ACHN (cell line): Measurements from ENCODE around the gene SLC34A1.

ENCODE experiments used
- DNase-seq: peaks from one replicate; pipeline ENCODE4 v3.0.0-alpha.2; 2015
- in situ Hi-C: cut with HindIII; loops from 2 replicates; pipeline ENCODE4 v1.10.0; 2017; ENCODE audit warnings: low sequenced_read_pairs, low pct_ligation_motif_present, low pct_unique_long_range_greater_than_20kb

The SLC34A1 gene

DNA sequence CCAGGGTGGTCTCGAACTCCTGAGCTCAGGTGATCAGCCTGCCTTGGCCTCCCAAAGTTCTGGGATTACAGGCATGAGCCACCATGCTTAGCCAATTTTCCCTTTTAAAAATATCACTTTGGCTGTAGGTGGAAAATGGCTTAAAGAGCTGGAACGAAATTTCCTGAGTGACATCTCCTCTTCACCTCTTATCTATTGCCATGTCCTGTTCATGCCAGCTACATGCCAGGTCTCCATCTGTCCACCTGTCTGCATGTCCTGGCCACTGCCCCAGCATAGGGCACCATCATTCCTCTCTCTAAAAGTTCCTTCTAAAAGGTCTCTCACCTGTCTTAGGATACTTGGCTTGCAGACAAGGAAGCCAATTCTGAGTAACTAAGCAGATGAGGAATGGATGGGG is 39.4 kb downstream of the SLC34A1 start:
- no peak for DNase-seq
- in situ Hi-C loops, result no loop called here

DNA sequence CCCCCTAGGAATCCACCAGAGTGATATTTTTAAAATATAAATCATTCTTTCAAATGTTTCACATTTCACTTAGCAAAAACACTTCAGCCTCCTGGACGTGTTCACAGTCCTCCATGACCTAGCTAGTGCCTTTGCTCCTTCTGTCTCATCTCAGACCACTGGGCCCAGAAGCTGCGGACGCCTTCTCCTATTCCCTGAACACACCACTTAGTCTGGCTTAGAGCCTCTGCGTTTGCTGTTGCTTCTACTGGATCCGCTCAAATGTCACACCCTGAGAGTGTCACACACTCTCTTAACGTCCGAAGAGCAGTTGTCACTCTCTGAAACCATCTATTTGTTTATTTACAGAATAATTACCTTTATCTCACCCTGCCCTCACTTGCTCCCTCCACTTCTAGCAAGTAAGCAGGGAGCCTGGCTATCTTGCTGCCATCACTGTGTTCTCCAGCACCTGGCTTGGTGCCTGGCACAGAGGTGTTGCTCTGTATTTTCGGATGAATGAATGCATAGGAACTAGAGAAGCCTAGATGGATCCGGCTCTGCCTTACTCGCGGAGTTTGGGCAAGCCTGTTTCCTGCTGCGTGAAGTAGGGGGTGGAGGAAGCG is 41.1 kb downstream of the SLC34A1 start:
- in situ Hi-C loops, result no loop called here
- DNase-seq, result no peak

DNA sequence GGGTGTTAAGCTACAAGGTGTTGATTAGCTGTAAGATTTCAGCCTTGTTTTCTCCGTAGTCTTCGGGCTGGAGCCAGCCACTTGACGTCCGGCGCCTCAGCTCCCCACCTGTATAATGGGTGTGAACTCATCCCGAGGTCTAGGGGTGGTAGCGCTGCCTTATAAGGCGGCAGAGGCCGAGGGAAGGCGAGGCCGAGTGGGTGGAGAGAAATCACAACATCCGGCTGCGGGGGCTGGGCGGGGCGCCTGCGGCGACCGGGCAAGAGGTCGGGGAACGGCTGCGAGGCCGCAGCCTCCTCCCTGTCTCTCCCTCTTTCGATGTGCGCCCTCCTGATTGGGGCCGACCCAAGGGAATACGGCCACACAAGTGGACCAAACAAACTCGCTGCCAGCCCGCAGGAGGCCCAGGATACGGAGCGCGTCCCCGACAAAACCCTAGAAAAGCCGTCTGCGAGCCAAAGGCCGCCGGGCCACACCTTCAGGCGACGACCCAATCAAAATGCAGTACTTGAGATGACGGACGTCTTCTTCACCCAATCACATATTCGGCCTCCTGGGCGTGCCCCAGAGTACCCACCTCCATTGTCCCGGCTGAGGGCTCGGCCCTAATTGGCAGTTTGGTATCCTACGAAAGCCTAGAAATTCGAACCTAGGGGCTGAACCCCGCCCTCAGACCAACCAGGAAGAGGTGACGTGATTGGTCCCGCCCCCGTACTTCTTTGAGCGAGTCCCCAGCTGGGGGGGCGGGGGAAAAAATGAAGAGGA is 41.7 kb downstream of the SLC34A1 start:
- in situ Hi-C loops, result no loop called here
- peak; percentile 99 for DNase-seq

DNA sequence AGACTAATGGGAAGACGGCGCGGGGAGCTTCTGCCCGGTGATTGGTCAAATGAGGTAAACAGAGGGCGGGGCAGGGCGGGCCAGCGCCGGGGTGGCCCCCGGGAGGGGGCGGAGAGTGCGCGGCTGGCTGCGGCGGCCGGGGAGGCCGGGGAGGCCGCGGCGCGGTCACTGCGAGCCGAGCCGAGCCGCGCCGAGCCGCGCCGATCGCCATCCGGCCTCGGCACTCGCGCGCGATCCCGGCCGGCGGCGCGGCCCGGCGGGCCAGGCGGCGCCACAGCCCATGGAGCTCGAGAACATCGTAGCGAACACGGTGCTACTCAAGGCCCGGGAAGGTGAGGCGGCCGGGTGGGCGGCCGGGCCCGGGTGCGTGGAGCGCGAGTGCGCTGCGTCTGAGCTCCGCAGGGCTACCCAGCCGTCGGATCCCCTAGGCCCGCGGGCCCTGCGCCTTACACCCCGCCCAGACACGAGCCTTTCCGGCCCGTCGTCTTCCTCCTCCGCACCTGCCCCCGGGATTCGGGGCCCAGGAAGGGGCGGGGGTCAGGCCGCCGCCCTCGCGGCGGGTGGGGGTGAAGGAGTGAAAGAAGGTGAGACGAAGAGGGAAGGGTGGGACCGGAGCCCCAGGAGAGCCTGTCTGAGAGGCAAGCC is 42.5 kb downstream of the SLC34A1 start, which contains the start of gene GRK6:
Gene GRK6 (plus strand): TSS at position 111 of the 645 bp plus-strand sequence. CDS start 170 bp downstream, at position 281.
- peak; percentile 38 for DNase-seq

DNA sequence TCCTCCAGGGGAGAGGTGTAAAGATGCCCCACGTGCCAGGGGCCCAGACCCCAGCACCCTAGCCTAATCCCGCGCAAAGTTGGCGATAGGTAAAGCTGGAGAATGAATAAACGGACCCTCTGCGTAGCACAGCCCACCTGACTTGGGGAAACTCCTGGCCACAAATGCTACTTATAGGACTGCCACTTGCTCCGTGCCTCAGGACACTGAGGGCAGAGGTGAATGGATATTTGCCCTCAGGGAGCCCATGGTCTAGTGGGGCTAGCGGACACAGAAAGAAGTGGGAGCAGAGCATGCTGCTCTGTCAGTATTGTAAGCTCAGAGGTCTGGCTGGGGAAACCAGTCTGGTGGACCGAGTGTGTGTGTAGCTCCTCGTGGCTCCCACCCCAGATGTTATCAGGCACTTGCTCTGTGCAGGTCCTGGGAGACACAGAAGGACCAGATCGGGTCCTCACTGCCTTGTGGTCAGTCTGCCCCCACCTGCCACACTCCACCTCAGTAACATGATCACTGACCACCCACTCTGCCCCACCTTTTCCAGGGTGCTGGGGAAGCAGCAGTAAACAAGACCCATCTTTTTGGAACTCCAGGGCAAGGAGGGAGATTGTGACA is 43.1 kb downstream of the SLC34A1 start:
- in situ Hi-C loops, result no loop called here
- DNase-seq, result no peak

More for the DNA sequence above, 42.5 kb downstream of the SLC34A1 start, which contains the start of gene GRK6:
- in situ Hi-C loops, result no loop called here

DNA sequence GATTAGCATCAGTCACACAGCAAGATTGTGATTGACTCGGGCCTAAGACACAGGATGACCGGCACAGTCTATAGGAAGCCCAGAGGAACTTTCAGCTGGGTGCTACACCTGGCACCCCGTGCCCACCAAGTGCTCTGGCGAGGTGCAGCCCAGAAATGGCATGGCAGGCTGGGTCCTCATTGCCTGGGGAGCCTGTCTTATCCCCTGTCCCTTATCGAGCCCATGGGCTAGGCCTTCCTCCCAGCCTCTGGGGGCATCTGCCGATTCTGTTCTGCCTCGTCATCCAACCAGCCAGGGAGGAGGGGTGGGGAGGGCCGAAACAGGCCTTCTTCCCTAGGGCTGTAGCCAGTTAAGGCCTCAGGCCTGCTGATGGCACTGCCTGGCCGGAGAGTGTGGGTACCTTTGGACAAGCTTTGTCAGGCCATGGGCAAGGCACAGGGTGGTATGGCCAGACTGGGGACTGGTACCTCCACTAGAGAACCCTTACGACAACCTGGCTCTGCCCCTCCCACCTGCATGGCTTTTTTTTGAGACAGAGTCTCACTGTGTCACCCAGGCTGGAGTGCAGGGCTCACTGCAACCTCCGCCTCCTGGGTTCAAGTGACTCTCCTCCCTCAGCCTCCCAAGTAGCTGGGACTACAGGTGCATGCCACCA is 43.8 kb downstream of the SLC34A1 start:
- in situ Hi-C loops, result no loop called here

DNA sequence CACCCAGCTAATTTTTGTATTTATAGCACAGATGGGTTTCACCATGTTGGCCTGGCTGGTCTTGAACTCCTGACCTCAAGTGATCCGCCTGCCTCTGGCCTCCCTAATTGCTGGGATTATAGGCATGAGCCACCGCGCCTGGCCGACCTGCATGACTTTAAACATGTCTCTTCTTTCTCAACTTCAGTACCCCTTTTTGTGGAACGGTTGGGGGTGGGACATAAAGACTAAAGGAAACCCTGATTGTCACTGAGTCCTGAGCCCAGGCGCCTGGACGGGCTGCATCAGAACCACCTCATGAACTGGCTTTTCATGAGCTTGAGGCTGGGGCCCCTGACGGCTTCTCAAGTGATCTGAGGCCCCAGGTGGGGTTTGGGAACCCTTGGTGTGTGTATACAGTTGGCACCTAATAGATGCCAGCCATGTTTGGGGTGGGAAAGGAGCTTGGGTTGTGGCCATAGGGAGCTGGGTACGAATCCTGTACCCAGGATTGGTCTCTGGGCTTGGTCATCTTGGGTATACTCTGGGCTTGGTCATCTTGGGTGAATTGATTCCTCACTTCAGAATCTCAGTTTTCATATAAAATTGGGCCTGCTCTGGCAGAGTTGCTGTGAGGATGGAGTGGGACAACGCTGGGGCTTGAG is 44.5 kb downstream of the SLC34A1 start:
- DNase-seq, result no peak
- in situ Hi-C loops, result no loop called here

More for the DNA sequence above, 43.8 kb downstream of the SLC34A1 start:
- DNase-seq, result no peak

DNA sequence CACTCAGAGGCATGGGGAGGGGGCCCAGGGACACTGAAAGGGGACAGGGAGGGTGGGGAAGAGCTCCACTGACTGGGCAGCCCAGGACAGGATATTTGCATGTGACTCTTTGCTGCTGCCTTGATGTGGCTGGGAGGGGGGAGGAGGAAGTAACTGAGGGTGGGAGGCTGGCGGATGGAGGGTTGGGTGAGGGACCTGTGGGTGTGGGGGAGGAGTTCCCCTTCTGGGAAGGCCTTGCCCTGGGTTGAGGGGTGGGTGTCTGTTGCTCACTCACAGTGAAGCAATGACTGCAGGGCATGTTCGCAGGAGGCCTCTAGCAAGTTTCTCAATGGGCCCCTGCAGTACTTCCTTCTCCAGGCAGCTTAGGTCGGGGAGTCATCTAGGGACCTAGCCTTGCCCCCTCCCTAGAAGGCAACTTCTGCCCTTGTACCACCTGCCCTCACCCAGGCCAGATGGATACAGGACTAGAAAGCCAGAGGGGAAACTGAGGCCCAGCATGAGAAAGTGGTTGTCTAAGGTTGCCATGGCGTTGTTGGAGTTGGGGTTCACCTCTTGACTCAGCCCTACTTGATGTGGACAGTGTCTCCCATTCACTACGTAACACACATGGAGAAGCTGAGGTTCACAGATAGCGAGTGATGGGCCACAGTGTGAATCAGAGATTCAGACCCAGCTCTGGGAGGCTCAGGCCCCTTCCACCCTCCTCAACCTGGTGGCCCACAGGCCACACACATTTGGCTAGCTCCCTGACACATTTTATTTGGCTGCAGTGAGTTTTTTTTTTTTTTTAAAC is 45.2 kb downstream of the SLC34A1 start:
- DNase-seq, result no peak
- in situ Hi-C loops, result no loop called here

DNA sequence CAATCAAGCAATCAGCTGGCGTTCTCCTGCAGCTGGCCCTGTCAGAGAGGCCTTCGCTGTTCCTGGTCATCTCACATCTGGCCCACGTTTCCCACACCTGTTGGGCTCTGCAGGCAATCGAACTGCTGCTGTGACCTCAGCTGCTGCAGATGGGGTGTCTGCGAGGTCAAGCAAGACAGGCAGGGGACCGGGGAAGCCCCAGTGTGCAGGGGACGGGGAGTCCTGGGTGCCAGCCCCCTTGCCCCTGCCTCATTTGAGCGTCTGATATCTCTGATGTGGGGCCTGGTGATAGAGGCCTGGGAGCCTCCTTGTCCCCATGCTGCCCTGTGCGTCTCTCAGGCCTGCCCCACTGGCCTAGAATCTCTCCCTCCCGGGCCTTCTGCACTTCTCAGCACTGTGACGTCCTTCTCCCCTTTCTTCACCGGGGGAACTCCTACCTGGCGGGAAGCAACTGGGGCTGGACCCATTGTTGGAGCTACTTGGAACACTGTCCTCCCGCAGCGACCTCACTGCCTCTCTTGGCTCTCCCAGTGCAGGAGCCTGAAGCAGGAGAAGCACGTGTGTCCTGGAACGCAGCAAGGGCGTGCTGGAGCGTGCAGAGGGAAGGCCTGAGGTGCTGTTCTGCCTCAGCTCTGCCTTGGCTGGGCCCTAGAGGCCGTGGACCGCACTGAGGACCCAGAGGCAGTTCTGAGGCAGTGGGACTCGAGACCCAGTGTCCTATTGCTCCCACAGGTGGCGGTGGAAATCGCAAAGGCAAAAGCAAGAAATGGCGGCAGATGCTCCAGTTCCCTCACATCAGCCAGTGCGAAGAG is 46.1 kb downstream of the SLC34A1 start:
- DNase-seq, result no peak
- in situ Hi-C loops, result no loop called here

DNA sequence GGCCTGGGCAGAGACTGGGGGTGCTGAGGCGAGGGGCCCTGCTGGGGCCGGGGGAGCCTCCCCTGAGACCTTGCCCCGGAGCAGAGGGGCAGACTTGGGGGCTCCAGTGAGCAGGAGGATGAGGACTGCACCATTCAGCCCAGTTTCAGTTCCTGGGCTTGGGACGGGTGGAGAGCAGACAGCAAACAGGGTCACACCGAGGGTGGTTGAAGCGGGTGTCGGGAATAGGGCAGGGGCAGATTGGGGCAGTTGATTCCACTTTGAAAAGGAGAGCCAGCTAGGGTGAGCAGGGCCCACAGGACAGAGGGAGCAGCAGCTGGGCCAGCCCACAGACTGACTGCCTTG is 46.7 kb downstream of the SLC34A1 start:
- in situ Hi-C loops, result no loop called here
- DNase-seq, result no peak

DNA sequence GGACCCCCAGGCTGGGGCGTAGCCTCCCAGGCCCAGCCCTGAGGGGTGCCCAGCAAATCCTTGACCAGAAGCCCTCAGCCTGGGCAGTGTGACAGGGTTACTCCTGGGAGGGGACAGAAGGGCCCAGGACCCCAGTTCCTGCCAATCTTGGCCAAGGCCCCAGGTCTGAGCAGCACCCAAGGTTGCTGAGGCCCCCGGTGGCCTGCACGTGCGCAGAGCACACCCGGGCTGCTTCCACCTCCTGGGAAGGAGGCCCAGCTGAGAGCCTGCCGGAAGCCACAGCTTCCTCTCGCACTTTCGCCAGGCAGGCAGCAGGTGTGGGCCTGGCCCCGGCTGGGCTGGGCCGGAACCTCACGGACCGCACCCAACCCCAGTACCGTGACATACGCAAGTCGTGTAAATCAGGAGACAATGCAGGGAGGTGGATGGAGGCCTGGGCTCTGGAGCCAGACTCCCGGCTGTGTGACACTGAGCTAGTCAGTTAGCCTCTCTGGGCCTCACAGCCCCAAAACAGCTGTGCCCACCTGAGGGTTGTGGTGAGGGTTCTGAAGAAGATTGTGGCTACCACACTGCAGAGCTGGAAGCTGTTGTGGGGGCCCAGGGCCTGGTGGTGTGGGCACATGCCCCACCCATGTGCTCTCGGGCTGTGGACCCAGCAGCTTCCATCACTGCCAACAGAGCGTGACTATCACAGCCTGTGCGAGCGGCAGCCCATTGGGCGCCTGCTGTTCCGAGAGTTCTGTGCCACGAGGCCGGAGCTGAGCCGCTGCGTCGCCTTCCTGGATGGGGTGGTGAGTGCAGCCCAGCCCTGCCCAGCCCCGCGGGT is 47.3 kb downstream of the SLC34A1 start:
- no peak for DNase-seq
- in situ Hi-C loops, result no loop called here

DNA sequence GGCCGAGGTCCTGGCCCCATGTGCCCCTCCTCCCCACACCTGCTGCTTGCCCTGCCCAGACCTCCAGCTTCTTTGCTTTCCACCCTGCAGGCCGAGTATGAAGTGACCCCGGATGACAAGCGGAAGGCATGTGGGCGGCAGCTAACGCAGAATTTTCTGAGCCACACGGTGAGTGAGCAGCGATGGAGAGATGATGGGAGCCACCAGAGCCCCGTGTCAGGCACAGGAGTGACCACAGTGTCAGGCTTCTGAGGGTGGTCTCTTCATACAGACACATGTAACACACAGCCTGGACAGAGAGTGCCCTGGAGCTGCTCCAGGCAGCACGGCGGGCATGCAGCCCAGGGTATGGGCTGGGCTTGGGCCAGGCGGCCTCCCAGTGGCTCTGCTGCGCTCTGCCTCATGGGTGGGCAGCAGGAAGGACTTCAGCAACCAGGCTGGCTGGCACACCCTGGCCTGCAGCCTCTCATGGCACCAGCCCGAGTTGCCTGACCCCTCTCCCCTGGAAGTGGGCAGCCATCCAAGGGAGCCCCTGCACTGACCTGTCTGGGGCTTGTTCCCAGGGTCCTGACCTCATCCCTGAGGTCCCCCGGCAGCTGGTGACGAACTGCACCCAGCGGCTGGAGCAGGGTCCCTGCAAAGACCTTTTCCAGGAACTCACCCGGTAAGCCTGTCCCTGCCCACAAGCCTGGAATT is 48.1 kb downstream of the SLC34A1 start:
- in situ Hi-C loops, result no loop called here

DNA sequence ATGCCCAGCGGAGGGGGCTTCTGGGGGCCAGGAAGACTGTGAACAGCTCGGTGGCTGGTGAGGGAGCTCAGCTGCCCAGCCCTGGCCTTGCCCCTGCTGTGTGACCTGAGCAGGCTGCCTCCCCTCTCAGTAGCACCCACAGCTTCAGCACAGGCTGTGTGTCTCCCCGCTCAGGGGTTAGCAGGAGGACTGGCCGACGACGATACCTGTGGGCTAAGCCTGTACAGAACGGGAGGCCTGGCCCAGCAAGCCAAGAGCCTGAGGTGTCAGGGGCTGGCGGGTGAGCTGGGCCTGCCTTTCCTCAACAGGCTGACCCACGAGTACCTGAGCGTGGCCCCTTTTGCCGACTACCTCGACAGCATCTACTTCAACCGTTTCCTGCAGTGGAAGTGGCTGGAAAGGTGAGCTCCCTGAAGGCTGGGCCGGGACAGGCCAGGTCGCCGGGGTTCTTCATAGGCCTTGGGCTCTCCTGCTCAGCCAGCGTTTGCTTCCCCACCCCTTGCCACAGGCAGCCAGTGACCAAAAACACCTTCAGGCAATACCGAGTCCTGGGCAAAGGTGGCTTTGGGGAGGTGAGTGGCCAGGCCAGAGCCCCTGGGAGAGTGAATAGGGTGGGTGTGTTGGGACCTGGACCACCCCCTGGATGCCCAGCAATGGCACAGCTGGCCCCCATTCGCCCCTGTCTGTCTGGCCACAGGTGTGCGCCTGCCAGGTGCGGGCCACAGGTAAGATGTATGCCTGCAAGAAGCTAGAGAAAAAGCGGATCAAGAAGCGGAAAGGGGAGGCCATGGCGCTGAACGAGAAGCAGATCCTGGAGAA is 48.8 kb downstream of the SLC34A1 start:
- no peak for DNase-seq
- in situ Hi-C loops, result no loop called here

More for the DNA sequence above, 48.1 kb downstream of the SLC34A1 start:
- no peak for DNase-seq

DNA sequence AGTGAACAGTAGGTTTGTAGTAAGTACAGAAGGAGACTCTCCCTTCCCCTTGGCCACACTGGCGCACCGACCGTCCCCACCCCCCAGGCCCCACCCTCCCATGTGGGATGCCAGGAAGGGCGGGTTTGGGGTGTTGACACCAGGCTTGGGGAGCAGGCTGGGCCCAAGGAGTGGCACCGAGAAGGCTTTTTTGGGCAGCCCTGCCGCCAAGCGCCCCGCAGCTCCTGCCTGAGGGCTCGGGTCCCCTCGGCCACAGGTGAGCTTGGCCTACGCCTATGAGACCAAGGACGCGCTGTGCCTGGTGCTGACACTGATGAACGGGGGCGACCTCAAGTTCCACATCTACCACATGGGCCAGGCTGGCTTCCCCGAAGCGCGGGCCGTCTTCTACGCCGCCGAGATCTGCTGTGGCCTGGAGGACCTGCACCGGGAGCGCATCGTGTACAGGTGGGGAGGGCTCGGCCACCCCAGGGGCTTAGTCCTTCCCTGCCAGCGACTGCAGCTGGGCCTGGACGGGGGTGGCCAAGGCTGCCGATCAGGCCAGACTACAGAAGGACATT is 49.5 kb downstream of the SLC34A1 start:
- DNase-seq, result no peak
- in situ Hi-C loops, result no loop called here

DNA sequence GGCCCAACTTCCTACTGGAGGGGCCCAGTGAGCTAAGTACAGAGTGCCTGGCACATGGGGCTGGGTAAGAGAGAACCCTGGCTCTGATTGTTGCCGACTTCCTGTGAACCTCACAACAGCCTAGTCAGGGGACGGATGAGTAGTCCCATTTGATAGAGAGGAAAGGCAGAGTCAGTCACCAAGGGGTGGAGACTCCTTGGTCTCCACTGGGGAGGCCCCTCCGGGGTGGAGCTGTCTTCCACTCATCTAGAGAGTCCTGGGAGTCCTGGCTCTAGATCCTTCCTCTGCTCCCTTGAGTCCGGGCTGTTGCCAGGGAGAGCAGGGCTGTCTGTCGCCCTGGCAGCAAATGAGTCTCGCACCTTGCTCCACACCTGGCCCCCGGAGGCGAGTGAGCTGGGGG is 50.2 kb downstream of the SLC34A1 start:
- in situ Hi-C loops, result no loop called here
- no peak for DNase-seq
